ENCODE results near the gene COG5. TPM values are rescaled to one million over a fixed set of nuclear protein-coding genes. Genes with fewer than 3 reads are reported as not detected.

Gene COG5
- total and polyA plus RNA-seq, 9 of the 15 experiments (the other 6 are each of a cell fraction or from before 2014, with no cell fraction given), result 15.3 to 75.1 (median 56.4) TPM

DNA sequence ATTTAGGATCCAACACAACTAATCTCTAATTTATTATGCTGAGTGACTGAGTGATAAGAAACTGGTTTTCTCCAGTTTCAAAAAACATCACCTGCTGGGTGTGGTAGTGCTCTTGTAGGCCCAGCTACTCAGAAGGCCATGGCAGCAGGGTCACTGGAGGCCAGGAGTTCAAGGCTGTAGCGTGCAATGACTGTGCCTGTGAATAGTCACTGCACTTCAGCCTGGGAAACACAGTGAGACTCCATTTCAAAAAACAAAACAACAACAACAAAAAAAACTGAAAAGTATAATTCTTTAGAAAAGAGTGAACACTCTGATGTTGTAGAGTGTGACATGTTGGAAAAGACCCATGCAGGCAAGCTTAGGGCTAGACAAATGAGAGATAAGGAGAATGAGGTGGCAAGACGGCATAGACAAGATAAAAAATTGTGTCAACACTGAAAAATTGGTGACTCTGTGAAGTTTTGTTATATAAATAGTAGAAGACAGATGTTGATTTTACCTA lies 243.9 kb downstream of the COG5 start (continued):
- TF ChIP-seq, protein P1, sequence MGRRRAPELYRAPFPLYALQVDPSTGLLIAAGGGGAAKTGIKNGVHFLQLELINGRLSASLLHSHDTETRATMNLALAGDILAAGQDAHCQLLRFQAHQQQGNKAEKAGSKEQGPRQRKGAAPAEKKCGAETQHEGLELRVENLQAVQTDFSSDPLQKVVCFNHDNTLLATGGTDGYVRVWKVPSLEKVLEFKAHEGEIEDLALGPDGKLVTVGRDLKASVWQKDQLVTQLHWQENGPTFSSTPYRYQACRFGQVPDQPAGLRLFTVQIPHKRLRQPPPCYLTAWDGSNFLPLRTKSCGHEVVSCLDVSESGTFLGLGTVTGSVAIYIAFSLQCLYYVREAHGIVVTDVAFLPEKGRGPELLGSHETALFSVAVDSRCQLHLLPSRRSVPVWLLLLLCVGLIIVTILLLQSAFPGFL (CRISPR knock-in tag; IDR thresholded peaks at IDR 0.05), result no peak
- no peak for TF ChIP-seq ZKSCAN8 (CRISPR knock-in tag; IDR thresholded peaks at IDR 0.05)
- no peak for TF ChIP-seq ZNF133 (CRISPR knock-in tag; IDR thresholded peaks at IDR 0.05)
- peak; percentile 78 for TF ChIP-seq ZFX (CRISPR knock-in tag; IDR thresholded peaks at IDR 0.05)
- TF ChIP-seq GABPA (tag; conservative IDR thresholded peaks at IDR 0.05; ENCODE audit: low read depth), result no peak
- no peak for TF ChIP-seq SETDB1 (IDR thresholded peaks at IDR 0.05; ENCODE audit: low read length)
- TF ChIP-seq EP400 (IDR thresholded peaks at IDR 0.05), result peak; percentile 43
- peak; percentile 66 for TF ChIP-seq NCOA4 (IDR thresholded peaks at IDR 0.05; ENCODE audit: partially characterized antibody)
- TF ChIP-seq COPS2 (conservative IDR thresholded peaks at IDR 0.05), result no peak
- no peak for TF ChIP-seq SAFB (IDR thresholded peaks at IDR 0.05; ENCODE audit: borderline replicate concordance, low read depth, low read length)
- no peak for TF ChIP-seq ZBTB1 (CRISPR knock-in tag; IDR thresholded peaks at IDR 0.05; ENCODE audit: borderline replicate concordance, low read depth)
- no peak for TF ChIP-seq HMG20A (CRISPR knock-in tag; conservative IDR thresholded peaks at IDR 0.05)
- TF ChIP-seq CCNT2 (IDR thresholded peaks at IDR 0.05; ENCODE audit: borderline replicate concordance, extremely low read depth, insufficient read length, low read depth, low read length), result no peak
- no peak for TF ChIP-seq ZNF140 (CRISPR knock-in tag; IDR thresholded peaks at IDR 0.05)
- TF ChIP-seq IFI16 (CRISPR knock-in tag; IDR thresholded peaks at IDR 0.05), result no peak
- no peak for TF ChIP-seq DACH1 (IDR thresholded peaks at IDR 0.05; ENCODE audit: partially characterized antibody)
- no peak for TF ChIP-seq XRCC4 (IDR thresholded peaks at IDR 0.05; ENCODE audit: extremely low read depth, insufficient read depth, insufficient read length)
- TF ChIP-seq, protein P2, sequence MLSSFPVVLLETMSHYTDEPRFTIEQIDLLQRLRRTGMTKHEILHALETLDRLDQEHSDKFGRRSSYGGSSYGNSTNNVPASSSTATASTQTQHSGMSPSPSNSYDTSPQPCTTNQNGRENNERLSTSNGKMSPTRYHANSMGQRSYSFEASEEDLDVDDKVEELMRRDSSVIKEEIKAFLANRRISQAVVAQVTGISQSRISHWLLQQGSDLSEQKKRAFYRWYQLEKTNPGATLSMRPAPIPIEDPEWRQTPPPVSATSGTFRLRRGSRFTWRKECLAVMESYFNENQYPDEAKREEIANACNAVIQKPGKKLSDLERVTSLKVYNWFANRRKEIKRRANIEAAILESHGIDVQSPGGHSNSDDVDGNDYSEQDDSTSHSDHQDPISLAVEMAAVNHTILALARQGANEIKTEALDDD (IDR thresholded peaks at IDR 0.05), result no peak
- no peak for TF ChIP-seq CBX1 (IDR thresholded peaks at IDR 0.05; ENCODE audit: low read depth)
- TF ChIP-seq, protein P3, sequence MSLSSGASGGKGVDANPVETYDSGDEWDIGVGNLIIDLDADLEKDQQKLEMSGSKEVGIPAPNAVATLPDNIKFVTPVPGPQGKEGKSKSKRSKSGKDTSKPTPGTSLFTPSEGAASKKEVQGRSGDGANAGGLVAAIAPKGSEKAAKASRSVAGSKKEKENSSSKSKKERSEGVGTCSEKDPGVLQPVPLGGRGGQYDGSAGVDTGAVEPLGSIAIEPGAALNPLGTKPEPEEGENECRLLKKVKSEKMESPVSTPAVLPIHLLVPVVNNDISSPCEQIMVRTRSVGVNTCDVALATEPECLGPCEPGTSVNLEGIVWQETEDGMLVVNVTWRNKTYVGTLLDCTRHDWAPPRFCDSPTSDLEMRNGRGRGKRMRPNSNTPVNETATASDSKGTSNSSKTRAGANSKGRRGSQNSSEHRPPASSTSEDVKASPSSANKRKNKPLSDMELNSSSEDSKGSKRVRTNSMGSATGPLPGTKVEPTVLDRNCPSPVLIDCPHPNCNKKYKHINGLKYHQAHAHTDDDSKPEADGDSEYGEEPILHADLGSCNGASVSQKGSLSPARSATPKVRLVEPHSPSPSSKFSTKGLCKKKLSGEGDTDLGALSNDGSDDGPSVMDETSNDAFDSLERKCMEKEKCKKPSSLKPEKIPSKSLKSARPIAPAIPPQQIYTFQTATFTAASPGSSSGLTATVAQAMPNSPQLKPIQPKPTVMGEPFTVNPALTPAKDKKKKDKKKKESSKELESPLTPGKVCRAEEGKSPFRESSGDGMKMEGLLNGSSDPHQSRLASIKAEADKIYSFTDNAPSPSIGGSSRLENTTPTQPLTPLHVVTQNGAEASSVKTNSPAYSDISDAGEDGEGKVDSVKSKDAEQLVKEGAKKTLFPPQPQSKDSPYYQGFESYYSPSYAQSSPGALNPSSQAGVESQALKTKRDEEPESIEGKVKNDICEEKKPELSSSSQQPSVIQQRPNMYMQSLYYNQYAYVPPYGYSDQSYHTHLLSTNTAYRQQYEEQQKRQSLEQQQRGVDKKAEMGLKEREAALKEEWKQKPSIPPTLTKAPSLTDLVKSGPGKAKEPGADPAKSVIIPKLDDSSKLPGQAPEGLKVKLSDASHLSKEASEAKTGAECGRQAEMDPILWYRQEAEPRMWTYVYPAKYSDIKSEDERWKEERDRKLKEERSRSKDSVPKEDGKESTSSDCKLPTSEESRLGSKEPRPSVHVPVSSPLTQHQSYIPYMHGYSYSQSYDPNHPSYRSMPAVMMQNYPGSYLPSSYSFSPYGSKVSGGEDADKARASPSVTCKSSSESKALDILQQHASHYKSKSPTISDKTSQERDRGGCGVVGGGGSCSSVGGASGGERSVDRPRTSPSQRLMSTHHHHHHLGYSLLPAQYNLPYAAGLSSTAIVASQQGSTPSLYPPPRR (CRISPR knock-in tag; IDR thresholded peaks at IDR 0.05; ENCODE audit: borderline replicate concordance), result no peak
- no peak for TF ChIP-seq CHD2 (IDR thresholded peaks at IDR 0.05; ENCODE audit: low read depth, low read length)
- TF ChIP-seq JUNB (CRISPR knock-in tag; conservative IDR thresholded peaks at IDR 0.05), result no peak
